ENCODE data around the gene ATF4. TPM values are rescaled to one million over a fixed set of nuclear protein-coding genes. Genes with fewer than 3 reads are reported as not detected.

The ATF4 gene
- total RNA-seq, 2 experiments from 2014 or later = 518 to 536 TPM

GRCh38 chr22:39482768-39483167 lies 37.6 kb upstream of the ATF4 start:
- H3K4me3 Mint-ChIP-seq = no peak overlapping the region
- no peaks in the 10 kb centered on the region for H3K36me3 Mint-ChIP-seq (ENCODE audit: low read depth)
- no peaks in the 10 kb centered on the region for H3K27me3 Mint-ChIP-seq
- H3K9me3 Mint-ChIP-seq = no peaks in the 10 kb centered on the region
- no peak for TF ChIP-seq CTCF (IDR thresholded peaks at IDR 0.05)
- H3K4me1 Mint-ChIP-seq (ENCODE audit: low read depth) = no peaks in the 10 kb centered on the region
- intact Hi-C loops (cut with micrococcal nuclease) = no loop called here
- H3K27ac Mint-ChIP-seq = no peak overlapping the region
- ChIA-PET CTCF (interaction anchor here (0.8 to 3.8 kb wide), 6 partner anchors 10 to 151 kb away, joined by 3 to 16 read pairs (median 5); no protein-coding TSS in a partner anchor), POLR2A (no interaction called here)
- ATAC-seq (no peak), DNase-seq (no peak)

- ATAC-seq = no peak
- Mint-ChIP-seq H3K9me3 (no peaks in the 10 kb centered on the region), H3K4me3 (no peak overlapping the region), H3K36me3 (ENCODE audit: low read depth) (no peaks in the 10 kb centered on the region), H3K27ac (no peak overlapping the region), H3K4me1 (ENCODE audit: low read depth) (peaks cover 12% of the 10 kb centered on the region), H3K27me3 (no peaks in the 10 kb centered on the region)
- ChIA-PET CTCF (interaction anchor here (1.5 kb wide), 1 partner anchor 9 kb away, joined by 3 read pairs; no protein-coding TSS in a partner anchor), POLR2A (no interaction called here)
- no peak for TF ChIP-seq CTCF (IDR thresholded peaks at IDR 0.05)
- intact Hi-C loops (cut with micrococcal nuclease) = no loop called here
- DNase-seq = no peak
Observed at GRCh38 chr22:39486951-39487825, 33.2 kb upstream of the ATF4 start.

GRCh38 chr22:39487826-39488520 lies 32.4 kb upstream of the ATF4 start:
- no peak for TF ChIP-seq CTCF (IDR thresholded peaks at IDR 0.05)
- no peaks in the 10 kb centered on the region for H3K36me3 Mint-ChIP-seq (ENCODE audit: low read depth)

GRCh38 chr22:39488563-39489083 lies 31.7 kb upstream of the ATF4 start:
- TF ChIP-seq CTCF (IDR thresholded peaks at IDR 0.05) = no peak
- H3K27me3 Mint-ChIP-seq = no peaks in the 10 kb centered on the region
- no peak for DNase-seq
- H3K4me1 Mint-ChIP-seq (ENCODE audit: low read depth) = peaks cover 12% of the 10 kb centered on the region
- H3K27ac Mint-ChIP-seq = no peak overlapping the region
- H3K4me3 Mint-ChIP-seq = no peak overlapping the region
- ATAC-seq = no peak
- intact Hi-C loops (cut with micrococcal nuclease) = no loop called here
- no peaks in the 10 kb centered on the region for H3K36me3 Mint-ChIP-seq (ENCODE audit: low read depth)
- H3K9me3 Mint-ChIP-seq = no peaks in the 10 kb centered on the region
- CTCF ChIA-PET = interaction anchor here (17.7 kb wide), 1 partner anchor 39 kb away, joined by 323 read pairs; the partner anchor contains the start of gene RPS19BP1
- POLR2A ChIA-PET = interaction anchor here (0.6 kb wide), 1 partner anchor 16 kb away, joined by 3 read pairs; a partner anchor contains a TSS

More at GRCh38 chr22:39487826-39488520, 32.4 kb upstream of the ATF4 start:
- Mint-ChIP-seq H3K27ac (no peak overlapping the region), H3K4me3 (no peak overlapping the region), H3K4me1 (ENCODE audit: low read depth) (peaks cover 12% of the 10 kb centered on the region), H3K9me3 (no peaks in the 10 kb centered on the region), H3K27me3 (no peaks in the 10 kb centered on the region)
- no peak for ATAC-seq
- intact Hi-C loops (cut with micrococcal nuclease) = no loop called here
- DNase-seq = no peak
- ChIA-PET POLR2A (no interaction called here), CTCF (interaction anchor here (17.7 kb wide), 1 partner anchor 40 kb away, joined by 323 read pairs; the partner anchor contains the start of gene RPS19BP1)
